Smooth muscle cell of the brain vasculature (primary cell): ENCODE data around the gene SNX33.
"Not testable (repeated sequence)": the region's sequence is repeated elsewhere in the genome, so short reads cannot be mapped to it uniquely, and the experiment has no call there.

Source experiments
- DNase-seq: peaks from one replicate; pipeline ENCODE4 v3.0.0-alpha.2; 2012; ENCODE audit warnings: low read depth, low spot score

The SNX33 gene

DNA sequence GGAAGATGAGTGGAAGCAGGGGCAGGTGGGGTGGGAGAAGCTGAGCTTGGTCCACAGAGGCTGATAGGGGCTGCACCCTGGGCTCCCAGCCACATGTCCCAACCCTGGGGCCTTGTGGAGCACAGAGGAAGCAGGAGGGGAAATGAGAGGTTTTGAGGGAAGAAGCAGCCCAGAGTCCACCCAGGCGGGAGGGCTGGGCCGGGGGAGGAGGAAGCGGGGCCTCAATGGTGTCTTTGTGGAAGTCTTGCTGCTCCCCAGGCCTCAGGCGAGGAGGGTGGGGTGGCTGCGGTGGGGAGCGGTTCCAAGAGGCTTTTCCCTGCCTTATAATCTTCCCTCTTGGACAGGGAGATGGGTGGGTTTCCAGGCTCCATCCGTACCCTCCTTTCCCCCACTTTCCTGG is 51.8 kb downstream of the SNX33 start:
- not testable (repeated sequence) for DNase-seq

DNA sequence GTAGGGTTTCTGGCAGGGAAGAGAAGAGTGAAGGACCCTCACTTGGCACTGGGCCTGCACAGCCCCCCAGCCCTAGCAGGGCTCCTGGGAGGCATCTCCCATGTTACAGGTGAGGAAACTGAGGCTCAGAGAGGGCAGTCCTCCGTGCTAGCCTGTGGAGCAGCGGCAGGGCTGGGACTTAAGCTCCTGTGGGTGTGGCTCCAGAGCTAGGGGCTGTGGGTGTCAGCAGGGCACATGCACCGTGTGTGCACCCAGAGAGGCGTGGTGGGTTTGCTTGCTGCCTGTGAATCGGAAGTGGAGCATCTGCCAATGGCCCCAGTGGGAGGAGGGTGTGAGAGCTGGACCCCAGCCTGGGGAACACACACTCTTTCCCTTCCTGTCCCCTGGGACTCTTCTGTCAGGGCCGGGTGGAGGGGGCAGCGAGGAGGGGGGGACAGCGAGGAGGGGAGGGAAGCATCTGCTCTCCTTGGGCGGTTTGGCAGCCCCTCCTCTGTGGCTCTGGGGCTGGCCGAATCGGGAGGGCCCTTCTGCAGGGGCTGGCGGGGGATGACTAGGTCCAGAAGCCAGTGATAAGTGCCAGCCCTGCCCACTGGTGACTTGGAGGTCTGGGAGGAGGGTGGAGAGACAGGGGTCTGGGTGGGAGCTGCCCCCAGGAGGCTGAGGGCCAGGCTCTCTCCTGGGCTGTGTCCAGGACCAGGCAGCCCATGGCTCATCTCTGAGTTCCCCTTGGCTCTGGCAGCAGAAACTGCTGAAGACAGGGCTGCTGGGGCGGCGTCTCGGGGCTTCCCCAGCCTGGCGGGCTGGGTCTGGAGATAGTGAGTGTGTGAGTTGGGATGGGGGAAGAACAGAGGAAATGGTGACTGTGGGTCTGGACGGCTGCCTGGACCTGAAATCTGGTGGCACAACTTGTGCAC is 52.5 kb downstream of the SNX33 start:
- not testable (repeated sequence) for DNase-seq

DNA sequence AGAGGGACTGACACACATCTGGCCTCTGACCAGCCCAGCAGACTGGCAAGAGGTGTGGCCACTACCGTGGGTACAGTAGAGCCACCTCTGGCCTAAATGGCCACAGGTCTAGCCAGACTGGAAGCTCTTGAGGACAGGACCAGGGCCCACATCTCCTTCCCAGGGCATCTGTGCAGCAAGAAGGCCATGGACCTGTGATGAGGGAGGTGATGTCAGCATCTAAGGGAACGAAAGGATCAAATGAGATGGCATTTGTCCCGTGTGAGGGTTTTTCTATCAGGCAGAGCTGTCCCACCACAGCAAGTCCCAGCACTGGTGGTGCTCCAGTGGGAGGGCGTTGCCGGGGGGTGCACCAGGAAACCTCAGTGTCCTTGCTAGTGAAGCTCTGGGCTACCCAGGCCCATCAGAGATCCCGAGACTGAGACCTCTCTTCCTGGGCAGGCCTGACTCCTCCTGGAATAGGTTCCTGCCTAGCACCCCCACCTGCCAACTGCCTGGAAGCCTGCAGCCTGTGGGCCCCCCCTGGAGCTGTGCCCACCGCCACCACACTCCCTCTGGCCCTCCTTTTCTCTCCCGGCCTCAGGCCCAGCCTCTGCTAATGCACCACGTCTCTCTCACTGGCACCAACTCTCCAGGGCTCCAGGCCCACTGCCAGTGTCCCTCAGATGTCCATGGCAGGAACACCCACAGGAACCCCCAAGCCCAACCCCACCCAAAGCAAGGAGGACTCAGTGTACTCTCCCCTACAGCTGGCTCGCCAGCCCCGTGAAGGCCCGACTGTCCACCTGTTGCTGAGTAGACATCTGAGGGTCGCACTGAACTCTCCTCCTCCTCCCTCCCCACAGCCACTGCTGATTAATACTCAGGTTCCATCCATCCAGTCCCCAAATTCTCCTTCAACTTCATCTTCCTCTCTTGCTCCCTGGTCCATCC is 53.6 kb downstream of the SNX33 start:
- not testable (repeated sequence) for DNase-seq

DNA sequence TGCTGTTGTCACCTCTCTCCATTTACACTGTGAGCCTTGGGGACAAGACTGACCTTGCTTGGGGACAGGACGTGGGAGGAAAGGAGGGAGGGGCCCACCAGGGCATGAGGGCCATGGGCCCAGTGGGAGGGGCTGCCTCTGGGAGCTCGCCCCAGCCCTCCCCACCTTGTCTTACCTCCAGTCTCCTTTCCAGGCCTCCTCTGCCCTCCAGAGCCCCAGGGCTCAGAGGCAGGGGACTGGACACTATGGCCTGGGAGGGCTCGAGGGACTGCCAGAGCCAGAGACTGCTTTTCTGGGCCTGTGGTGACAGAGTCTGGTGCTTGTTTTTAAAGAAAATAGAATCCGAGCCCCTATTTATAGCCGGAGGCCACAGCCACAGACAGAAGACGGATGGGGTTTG is 54.7 kb downstream of the SNX33 start:
- DNase-seq: no peak

DNA sequence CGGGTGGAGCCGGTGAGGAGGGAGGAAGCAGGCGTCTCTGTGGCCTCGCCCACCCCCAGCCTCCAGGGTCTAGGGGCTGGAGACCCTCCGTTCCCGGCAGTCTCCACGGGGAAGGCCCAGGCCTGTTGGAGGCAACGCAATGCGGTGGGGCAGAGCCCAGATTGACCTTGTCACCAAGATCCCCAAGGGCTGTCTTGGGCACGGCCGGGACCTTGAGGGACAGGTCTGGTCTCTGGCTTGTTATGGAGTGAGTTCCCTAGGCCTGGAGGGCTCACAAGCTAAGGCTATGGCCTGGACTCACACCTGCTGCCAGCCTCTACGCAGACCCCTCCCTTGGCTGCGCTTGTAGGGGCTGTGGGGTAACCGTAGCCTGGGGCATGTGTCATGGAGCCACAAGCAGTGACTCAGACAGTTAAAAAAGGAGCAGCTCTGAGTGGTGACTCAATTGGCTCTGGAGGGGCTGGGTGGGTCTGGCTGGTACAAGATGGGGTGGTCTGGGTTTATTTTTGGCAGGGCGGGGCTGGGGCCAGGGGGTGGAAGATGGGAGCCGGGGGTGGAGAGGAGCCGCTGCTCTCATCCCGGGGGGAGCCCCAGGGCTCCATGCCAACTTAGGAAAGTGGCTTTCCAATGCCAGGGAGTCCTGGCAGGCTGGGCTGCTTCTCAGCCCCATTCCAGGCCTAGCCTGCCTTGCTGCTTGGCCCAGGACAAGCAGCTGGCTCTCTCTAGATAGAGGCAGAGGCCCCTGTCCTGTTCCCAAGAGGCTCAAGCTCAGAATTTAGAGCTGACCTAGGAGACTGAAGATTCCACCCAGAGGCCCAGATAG is 55.9 kb downstream of the SNX33 start:
- DNase-seq: not testable (repeated sequence)

DNA sequence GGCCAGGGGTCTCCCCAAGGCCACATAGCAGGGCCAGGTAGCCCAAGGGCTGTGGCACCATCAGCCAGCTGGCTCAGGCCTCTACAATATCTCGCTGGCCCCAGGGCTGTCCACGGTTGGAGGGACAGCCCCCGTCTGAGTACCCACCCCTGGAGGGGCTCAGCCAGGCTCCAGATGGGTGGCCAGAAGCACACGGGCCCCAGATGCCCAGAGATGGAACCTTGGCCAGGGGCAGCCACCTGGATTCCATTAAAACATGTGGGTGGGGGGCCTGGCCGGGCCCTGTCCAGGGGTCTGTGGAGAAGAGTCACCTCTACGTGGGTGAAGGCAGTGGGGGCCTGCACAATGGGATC is 56.5 kb downstream of the SNX33 start:
- no peak for DNase-seq

DNA sequence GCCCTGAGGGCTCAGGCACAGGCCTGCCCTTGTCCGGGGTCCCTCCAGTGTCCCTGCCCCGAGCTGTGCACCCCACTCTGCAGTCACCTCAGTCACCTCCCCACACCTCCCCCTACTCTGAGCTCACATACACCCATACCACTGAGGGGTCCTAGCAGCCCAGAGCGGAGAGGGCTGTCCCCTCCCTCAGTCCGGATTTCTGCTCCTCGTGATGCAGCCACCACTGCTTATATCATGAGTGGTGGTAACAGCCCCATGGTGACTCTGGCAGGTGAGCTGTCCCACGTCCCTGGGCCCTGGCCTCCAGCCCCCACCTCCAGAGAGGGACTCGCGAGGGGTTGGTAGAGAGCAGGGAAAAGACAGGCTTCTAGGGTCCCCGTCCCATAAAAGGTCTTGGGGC is 56.9 kb downstream of the SNX33 start:
- no peak for DNase-seq

DNA sequence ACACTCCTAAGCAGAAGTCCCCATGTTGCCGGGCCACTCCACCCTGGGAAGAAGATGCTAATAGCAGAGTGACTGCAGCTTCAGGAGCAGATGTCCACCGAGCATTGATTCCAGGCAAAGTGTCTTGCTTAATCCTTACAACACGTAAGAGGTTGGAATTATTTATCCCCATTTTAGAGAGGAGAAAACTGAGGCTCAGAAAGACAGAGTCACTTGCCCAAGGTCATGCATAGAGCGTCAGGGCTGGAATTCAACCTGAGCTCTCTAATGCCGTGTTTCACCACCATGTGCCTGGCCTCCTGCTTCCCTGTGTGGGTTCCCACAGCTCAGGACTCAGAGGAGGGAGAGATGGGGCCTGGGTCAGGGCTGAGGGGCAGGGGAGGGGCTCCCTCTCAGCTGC is 57.7 kb downstream of the SNX33 start:
- DNase-seq: not testable (repeated sequence)

DNA sequence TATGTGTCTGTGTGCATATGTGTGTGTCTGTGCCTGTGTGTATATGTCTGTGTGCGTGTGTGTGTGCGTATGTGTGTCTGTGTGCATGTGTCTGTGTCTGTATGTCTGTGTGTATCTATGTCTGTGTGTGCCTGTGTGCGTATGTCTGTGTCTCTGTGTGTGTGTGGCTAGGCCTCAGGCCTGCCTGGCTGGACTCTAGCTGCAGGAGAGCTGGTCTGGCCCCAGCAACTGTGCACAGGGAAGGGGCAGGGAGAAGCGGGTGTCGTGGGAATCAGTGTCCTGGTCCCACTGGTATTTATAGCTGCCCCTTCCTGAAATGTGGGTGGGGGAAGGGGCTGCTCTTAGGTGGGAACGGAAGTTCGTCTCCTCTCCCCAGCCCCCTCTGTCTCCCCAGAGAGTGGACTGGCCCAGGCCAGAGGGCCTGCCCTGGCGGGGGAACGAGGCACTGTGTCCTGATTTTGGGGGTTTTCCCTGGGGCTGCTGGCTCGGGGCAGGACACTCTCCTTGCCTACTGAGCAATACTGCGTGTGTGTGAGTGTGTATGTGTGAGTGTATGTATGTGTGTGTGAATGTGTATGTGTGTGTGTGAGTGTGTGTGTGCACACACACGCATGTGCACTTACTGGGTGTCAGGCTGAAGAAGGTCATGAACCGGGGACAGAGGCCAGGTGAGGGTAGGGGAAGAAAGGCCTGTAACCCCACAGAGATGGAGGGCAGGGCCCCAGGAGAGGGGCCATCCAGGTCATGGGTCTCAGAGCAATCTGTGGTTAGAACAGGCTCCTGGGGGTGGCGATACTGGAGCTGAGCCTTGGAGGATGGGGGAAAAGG is 58.4 kb downstream of the SNX33 start:
- DNase-seq: no peak

DNA sequence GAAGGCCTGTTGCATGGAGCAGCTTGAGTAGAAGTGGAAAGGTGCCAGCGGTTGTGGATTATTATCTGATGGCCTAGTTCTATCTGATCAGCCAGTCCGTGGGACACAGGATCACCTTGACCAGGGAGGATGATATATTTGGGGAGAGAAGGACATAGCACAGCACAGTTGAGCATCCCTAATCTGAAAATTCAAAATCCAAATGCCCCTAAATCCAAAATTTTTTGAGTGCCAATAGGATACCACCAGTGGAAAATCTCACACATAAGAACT is 58.9 kb downstream of the SNX33 start:
- no peak for DNase-seq

DNA sequence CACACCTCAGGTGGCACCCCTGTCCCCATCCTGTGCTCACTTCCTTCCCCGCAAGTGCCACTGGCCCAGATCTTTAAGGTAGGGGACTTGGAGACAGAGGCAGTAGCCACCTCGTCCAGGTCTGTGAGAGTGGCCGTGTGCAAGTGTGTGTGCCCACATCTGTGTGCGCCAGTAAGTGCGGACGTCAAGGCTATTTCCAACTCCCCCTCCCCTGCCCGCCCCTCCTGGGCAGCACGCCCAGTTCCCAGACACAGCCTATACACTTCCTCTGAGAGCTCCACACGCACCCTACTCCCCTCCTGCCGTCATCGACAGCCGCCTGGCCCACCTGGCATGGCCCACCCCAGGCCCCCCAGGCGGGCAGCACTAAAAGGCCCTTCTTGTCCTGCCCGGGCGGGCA is 61.7 kb downstream of the SNX33 start:
- DNase-seq: not testable (repeated sequence)

DNA sequence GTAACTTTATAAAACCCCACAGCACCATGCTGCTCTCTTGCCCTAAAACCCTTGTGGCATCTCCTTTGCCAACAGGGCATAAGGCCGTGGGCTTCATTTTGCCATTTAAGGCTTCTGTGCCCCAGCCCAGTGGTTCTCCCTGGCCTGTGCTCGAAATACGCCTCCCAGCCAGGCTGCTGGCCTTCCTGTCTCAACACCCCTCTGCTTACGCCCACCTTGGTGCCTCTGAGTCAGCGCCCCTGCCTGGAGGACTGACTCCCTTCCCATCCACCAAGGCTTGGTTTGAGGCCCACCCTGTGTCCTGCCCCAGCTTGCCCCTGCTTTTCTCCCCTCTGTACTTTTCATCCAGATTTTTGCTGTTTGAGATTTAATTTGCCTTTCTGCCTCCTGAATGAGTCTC is 63.2 kb downstream of the SNX33 start:
- DNase-seq: not testable (repeated sequence)

DNA sequence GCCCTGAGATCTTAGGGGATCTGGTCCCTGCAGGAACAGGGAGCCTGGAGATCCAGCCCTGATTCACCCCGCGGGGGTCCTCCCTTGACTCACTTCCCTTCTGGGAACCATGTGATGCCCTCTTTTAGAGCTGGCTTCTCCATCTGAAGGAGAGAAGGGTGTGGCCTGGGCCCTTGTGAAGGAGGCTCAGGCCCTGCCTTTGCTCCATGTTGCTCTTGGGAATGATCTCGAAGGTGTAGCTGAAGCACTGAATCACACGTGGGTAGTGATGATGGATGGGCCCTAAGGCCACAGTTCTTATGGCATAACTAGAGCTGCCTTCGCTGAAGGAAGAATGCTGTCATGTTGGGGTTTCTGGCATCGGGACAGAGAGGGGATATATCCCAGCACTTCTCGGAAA is 63.8 kb downstream of the SNX33 start:
- DNase-seq: not testable (repeated sequence)
